ENCODE measurements around the gene RAD51AP2. TPM values are rescaled to one million over a fixed set of nuclear protein-coding genes. Genes with fewer than 3 reads are reported as not detected.

RAD51AP2 gene
- polyA plus RNA-seq, 3 donors, result not detected

DNA sequence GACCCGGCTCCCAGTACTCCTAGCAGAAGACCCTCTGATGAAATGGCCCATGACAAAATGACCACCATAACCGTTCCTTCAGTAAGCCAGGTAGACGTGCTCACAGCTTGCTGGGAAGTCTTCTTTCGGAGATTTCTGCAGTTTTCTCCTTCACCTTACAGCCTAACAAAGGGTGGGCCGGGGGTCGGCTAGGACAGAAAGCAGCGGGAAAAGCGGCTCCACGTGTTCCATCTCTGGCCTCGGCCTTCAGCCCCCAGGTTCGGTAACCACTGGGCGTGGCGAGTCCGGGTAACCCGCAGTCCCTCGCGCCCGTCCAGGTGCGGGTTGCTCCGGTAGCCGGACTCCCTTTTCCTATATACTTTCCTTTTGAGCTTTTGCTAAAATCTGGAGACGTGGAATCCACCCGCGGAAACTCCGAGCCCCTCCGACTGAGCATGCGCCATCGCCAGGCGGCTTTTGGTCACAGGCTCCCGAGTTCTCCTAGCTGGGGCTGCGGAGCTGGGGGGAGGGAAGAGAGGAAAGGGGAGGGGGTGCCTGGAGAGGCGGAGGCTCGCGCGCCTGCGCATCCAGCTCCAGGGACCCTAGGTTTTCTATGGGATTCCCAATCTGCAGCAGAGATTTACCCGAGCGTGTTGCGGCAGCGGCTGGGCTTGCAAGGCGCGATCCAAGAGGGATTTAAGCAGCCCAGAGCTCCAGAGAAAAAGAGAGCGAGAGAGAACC, 22.0 kb upstream of the RAD51AP2 start, which contains the start of gene VSNL1:
Gene VSNL1, plus strand, starts transcription at position 604 of the 720 bp plus-strand sequence. CDS start 51,379 bp downstream, outside the sequence.
- H3K4me1 Mint-ChIP-seq, result peaks cover 4% of the 10 kb centered on the region
- no peak within 1 kb of the TSS for H3K27ac ChIP-seq (ENCODE audit: low read depth in 1 of 2, low read length in 2 of 2)
- intact Hi-C loops (cut with micrococcal nuclease), result no loop called here
- H3K27me3 ChIP-seq (ENCODE audit: control insufficient read depth in 2 of 2, insufficient read depth in 2 of 2, low read length in 2 of 2), result peaks cover 62 to 77% of the 10 kb centered on the region in 2 donors
- H3K27ac Mint-ChIP-seq, result no peak within 1 kb of the TSS
- no peaks in the 10 kb centered on the region for H3K79me2 ChIP-seq (ENCODE audit: insufficient read depth, low read length)
- no peaks in the 10 kb centered on the region for H3K36me3 ChIP-seq (replicated peaks in 1 of 2; ENCODE audit: control insufficient read depth in 1 of 2, insufficient read depth in 2 of 2, low read length in 2 of 2)
- peaks cover 0 to 11% (median 4%) of the 10 kb centered on the region in 7 donors for H3K9me3 Mint-ChIP-seq
- peaks cover 54 to 75% (median 65%) of the 10 kb centered on the region in 3 donors for H3K27me3 Mint-ChIP-seq (ENCODE audit: low read depth in 3 of 3)
- peaks cover 2 to 19% of the 10 kb centered on the region in 2 donors for H3K9me3 ChIP-seq (replicated peaks in 1 of 2; ENCODE audit: control insufficient read depth in 1 of 2, insufficient read depth in 1 of 2, low read length in 2 of 2)
- DNase-seq, result no peak
- H3K4me2 ChIP-seq (replicated peaks; ENCODE audit: extremely low read depth, low read length, poor library complexity, severe bottlenecking), result no peak within 1 kb of the TSS
- under 1% methylated on average over 42 of the region's 43 CpGs for WGBS (ENCODE audit: insufficient coverage)
- H3K36me3 Mint-ChIP-seq, result no peaks in the 10 kb centered on the region
- no peaks in the 10 kb centered on the region for H4K20me1 ChIP-seq (ENCODE audit: insufficient read depth, low read length)
- no peak within 1 kb of the TSS for H3K4me3 ChIP-seq (replicated peaks in 1 of 3; ENCODE audit: low read depth in 2 of 3, low read length in 3 of 3)
- no peak within 1 kb of the TSS for H3K9ac ChIP-seq (ENCODE audit: insufficient read depth, low read length, poor library complexity, severe bottlenecking)
- TF ChIP-seq, protein P1, sequence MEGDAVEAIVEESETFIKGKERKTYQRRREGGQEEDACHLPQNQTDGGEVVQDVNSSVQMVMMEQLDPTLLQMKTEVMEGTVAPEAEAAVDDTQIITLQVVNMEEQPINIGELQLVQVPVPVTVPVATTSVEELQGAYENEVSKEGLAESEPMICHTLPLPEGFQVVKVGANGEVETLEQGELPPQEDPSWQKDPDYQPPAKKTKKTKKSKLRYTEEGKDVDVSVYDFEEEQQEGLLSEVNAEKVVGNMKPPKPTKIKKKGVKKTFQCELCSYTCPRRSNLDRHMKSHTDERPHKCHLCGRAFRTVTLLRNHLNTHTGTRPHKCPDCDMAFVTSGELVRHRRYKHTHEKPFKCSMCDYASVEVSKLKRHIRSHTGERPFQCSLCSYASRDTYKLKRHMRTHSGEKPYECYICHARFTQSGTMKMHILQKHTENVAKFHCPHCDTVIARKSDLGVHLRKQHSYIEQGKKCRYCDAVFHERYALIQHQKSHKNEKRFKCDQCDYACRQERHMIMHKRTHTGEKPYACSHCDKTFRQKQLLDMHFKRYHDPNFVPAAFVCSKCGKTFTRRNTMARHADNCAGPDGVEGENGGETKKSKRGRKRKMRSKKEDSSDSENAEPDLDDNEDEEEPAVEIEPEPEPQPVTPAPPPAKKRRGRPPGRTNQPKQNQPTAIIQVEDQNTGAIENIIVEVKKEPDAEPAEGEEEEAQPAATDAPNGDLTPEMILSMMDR (IDR thresholded peaks at IDR 0.05), result no peak
- H3K4me1 ChIP-seq (ENCODE audit: control insufficient read depth in 1 of 2, insufficient read depth in 2 of 2, low read length in 2 of 2), result peaks cover 0 to 5% of the 10 kb centered on the region in 2 donors
- peak within 1 kb of the TSS in 1 of 2 donors; percentile 83 for H3K4me3 Mint-ChIP-seq
- H2AFZ ChIP-seq (ENCODE audit: insufficient read depth, low read depth, low read length, poor library complexity, severe bottlenecking), result no peak within 1 kb of the TSS

DNA sequence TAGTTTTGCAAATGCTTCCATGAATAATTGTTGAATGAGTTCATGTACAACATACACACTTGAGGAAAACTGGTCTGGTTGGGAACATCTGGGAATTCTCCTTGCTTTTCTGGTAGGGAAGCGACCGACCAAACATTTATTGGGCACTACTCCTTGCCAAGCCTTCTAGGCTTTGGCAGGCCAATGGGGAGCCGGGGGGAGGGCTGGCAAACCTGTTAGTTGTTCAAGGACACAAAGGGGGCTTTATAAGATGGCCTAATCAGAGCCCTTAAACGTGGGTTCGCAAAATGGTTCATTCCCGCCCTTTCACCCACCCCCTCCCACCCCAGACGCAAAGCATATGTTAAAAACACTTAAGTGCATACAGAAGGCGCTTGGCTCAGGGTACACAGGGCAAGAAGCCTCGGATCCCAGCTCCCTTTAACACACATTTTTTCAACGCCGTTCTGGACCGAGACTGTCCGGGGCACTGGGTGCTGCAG, 21.4 kb upstream of the RAD51AP2 start:
- Histone ChIP-seq H3K9ac (ENCODE audit: insufficient read depth, low read length, poor library complexity, severe bottlenecking) (no peak overlapping the region), H3K27ac (ENCODE audit: low read depth in 1 of 2, low read length in 2 of 2) (no peak overlapping the region), H3K4me2 (replicated peaks; ENCODE audit: extremely low read depth, low read length, poor library complexity, severe bottlenecking) (no peak overlapping the region), H3K36me3 (replicated peaks in 1 of 2; ENCODE audit: control insufficient read depth in 1 of 2, insufficient read depth in 2 of 2, low read length in 2 of 2) (no peaks in the 10 kb centered on the region), H3K4me1 (ENCODE audit: control insufficient read depth in 1 of 2, insufficient read depth in 2 of 2, low read length in 2 of 2) (peaks cover 0 to 5% of the 10 kb centered on the region in 2 donors), H4K20me1 (ENCODE audit: insufficient read depth, low read length) (no peaks in the 10 kb centered on the region), H2AFZ (ENCODE audit: insufficient read depth, low read depth, low read length, poor library complexity, severe bottlenecking) (no peak overlapping the region), H3K4me3 (replicated peaks in 1 of 3; ENCODE audit: low read depth in 2 of 3, low read length in 3 of 3) (no peak overlapping the region), H3K27me3 (ENCODE audit: control insufficient read depth in 2 of 2, insufficient read depth in 2 of 2, low read length in 2 of 2) (peaks cover 62 to 77% of the 10 kb centered on the region in 2 donors), H3K79me2 (ENCODE audit: insufficient read depth, low read length) (no peaks in the 10 kb centered on the region), H3K9me3 (replicated peaks in 1 of 2; ENCODE audit: control insufficient read depth in 1 of 2, insufficient read depth in 1 of 2, low read length in 2 of 2) (peaks cover 2 to 19% of the 10 kb centered on the region in 2 donors)
- 2% methylated on average over 9 of the region's 13 CpGs for WGBS (ENCODE audit: insufficient coverage)
- intact Hi-C loops (cut with micrococcal nuclease), result no loop called here
- no peak for DNase-seq
- Mint-ChIP-seq H3K4me1 (peaks cover 4% of the 10 kb centered on the region), H3K36me3 (no peaks in the 10 kb centered on the region), H3K27me3 (ENCODE audit: low read depth in 3 of 3) (peaks cover 54 to 77% (median 65%) of the 10 kb centered on the region in 3 donors), H3K27ac (no peak overlapping the region), H3K4me3 (peak overlapping the region in 1 of 2 donors; percentile 83), H3K9me3 (peaks cover 0 to 11% (median 4%) of the 10 kb centered on the region in 7 donors)
- TF ChIP-seq, protein P1 (IDR thresholded peaks at IDR 0.05), result no peak

Data from CD14-positive monocyte (primary cell).